Measurements from ENCODE around the gene EREG. TPM values are rescaled to one million over a fixed set of nuclear protein-coding genes. Genes with fewer than 3 reads are reported as not detected.

The EREG gene
- polyA plus RNA-seq, 2 of the 4 experiments (the other 2 are of a cell fraction): 34.0 to 102 TPM

DNA sequence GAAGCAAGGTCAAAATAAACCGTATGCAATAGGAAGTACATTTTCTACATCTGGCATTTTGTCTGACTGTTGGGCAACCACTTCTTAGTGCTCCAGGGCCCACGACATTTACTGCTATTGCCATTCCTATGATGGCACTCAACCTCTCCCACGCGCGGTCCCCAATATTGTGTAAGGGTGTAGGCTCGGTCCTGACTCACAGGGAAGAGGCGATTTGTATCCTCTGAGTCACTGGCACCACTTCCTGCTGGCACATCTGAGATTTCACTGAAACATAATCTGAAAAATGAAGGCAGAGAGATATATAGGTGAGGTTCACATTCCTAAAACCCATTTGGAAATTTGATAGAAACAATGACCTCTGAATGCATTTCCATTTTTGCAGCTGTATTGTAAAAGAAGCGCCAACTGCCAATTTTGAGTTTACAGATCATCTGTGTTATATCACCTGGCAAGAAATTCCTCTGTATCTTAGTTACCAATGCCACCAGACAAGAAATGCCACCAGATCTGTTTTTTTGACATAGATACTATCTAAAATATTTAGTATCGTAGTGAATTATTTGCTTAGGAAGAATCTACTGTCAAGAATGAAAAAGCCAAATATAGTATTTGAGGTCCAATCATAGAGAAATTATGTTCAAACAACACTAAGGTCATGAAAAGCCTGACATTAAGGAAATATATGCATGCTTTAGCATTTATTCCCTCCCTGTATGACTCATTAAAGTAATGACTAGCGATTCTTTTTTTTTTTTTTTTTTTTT lies 9.8 kb downstream of the EREG start:
- DNase-seq (ENCODE audit: low read depth in 1 of 2, low spot score in 1 of 2) (peak; percentile 72 to 95), ATAC-seq (peak; percentile 81 to 99), FAIRE-seq (peak; percentile 39)
- ChIA-PET CTCF (interaction anchor here (0.6 to 1.4 kb wide), 2 partner anchors 72 to 132 kb away, joined by 4 to 5 read pairs; no protein-coding TSS in a partner anchor), POLR2A (interaction anchor here (0.6 to 1.4 kb wide), 4 partner anchors 10 to 285 kb away, joined by 3 to 13 read pairs (median 7); partner anchors contain the start of gene EREG)
- WGBS (ENCODE audit: missing lambda C conversion rate): under 1% methylated on average over 10 of the region's 10 CpGs
- H3K4me1 ChIP-seq: peaks cover 89% of the 10 kb centered on the region
- H3K4me2 ChIP-seq: peak overlapping the region; percentile 62
- H3K4me3 ChIP-seq: no peak overlapping the region
- H3K9me3 ChIP-seq: no peaks in the 10 kb centered on the region
- TF ChIP-seq, protein P1, sequence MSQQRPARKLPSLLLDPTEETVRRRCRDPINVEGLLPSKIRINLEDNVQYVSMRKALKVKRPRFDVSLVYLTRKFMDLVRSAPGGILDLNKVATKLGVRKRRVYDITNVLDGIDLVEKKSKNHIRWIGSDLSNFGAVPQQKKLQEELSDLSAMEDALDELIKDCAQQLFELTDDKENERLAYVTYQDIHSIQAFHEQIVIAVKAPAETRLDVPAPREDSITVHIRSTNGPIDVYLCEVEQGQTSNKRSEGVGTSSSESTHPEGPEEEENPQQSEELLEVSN (IDR thresholded peaks at IDR 0.05; ENCODE audit: borderline replicate concordance, low read depth): 0 out of 2 replicates have a peak, but pooled peaks have one; percentile 30
- TF ChIP-seq CEBPB (IDR thresholded peaks at IDR 0.05): peak; percentile 95 to 96
- 0 out of 2 replicates have a peak, but pooled peaks have one; percentile 0 for TF ChIP-seq HOXB5 (CRISPR knock-in tag; IDR thresholded peaks at IDR 0.05)
- TF ChIP-seq MAFK (IDR thresholded peaks at IDR 0.05; ENCODE audit: partially characterized antibody): peak; percentile 64
- TF ChIP-seq, protein P2, sequence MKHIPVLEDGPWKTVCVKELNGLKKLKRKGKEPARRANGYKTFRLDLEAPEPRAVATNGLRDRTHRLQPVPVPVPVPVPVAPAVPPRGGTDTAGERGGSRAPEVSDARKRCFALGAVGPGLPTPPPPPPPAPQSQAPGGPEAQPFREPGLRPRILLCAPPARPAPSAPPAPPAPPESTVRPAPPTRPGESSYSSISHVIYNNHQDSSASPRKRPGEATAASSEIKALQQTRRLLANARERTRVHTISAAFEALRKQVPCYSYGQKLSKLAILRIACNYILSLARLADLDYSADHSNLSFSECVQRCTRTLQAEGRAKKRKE (CRISPR knock-in tag; IDR thresholded peaks at IDR 0.05; ENCODE audit: low read depth): no peak
- TF ChIP-seq, protein P3, sequence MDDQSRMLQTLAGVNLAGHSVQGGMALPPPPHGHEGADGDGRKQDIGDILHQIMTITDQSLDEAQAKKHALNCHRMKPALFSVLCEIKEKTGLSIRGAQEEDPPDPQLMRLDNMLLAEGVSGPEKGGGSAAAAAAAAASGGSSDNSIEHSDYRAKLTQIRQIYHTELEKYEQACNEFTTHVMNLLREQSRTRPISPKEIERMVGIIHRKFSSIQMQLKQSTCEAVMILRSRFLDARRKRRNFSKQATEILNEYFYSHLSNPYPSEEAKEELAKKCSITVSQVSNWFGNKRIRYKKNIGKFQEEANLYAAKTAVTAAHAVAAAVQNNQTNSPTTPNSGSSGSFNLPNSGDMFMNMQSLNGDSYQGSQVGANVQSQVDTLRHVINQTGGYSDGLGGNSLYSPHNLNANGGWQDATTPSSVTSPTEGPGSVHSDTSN (IDR thresholded peaks at IDR 0.05): no peak
- TF ChIP-seq RAD21 (conservative IDR thresholded peaks at IDR 0.05 in 1 of 2, IDR thresholded peaks at IDR 0.05 in 1 of 2): peak in 1 of 2 experiments; percentile 5; a peak in 1 of 5 replicates
- TF ChIP-seq, protein P4, sequence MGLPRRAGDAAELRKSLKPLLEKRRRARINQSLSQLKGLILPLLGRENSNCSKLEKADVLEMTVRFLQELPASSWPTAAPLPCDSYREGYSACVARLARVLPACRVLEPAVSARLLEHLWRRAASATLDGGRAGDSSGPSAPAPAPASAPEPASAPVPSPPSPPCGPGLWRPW (IDR thresholded peaks at IDR 0.05): peak; percentile 89
- TF ChIP-seq, protein P5, sequence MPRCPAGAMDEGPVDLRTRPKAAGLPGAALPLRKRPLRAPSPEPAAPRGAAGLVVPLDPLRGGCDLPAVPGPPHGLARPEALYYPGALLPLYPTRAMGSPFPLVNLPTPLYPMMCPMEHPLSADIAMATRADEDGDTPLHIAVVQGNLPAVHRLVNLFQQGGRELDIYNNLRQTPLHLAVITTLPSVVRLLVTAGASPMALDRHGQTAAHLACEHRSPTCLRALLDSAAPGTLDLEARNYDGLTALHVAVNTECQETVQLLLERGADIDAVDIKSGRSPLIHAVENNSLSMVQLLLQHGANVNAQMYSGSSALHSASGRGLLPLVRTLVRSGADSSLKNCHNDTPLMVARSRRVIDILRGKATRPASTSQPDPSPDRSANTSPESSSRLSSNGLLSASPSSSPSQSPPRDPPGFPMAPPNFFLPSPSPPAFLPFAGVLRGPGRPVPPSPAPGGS (IDR thresholded peaks at IDR 0.05): peak; percentile 83; the same call in 2 of the 3 replicates
- no peak for TF ChIP-seq HDAC2 (IDR thresholded peaks at IDR 0.05)
- TF ChIP-seq JUNB (IDR thresholded peaks at IDR 0.05): peak; percentile 91
- peak; percentile 94 for TF ChIP-seq FOSL2 (IDR thresholded peaks at IDR 0.05)
- peak; percentile 96 for TF ChIP-seq FOSL2 (CRISPR knock-in tag; IDR thresholded peaks at IDR 0.05)
- TF ChIP-seq JUN (IDR thresholded peaks at IDR 0.05): peak; percentile 84 to 86; a peak in 4 of 5 replicates
- TF ChIP-seq, protein P6, sequence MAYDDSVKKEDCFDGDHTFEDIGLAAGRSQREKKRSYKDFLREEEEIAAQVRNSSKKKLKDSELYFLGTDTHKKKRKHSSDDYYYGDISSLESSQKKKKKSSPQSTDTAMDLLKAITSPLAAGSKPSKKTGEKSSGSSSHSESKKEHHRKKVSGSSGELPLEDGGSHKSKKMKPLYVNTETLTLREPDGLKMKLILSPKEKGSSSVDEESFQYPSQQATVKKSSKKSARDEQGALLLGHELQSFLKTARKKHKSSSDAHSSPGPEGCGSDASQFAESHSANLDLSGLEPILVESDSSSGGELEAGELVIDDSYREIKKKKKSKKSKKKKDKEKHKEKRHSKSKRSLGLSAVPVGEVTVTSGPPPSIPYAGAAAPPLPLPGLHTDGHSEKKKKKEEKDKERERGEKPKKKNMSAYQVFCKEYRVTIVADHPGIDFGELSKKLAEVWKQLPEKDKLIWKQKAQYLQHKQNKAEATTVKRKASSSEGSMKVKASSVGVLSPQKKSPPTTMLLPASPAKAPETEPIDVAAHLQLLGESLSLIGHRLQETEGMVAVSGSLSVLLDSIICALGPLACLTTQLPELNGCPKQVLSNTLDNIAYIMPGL (CRISPR knock-in tag; IDR thresholded peaks at IDR 0.05; ENCODE audit: borderline replicate concordance): no peak
- TF ChIP-seq, protein P7, sequence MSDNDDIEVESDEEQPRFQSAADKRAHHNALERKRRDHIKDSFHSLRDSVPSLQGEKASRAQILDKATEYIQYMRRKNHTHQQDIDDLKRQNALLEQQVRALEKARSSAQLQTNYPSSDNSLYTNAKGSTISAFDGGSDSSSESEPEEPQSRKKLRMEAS (IDR thresholded peaks at IDR 0.05): peak; percentile 79
- peak; percentile 91 to 95; a peak in 4 of 5 replicates for TF ChIP-seq EP300 (IDR thresholded peaks at IDR 0.05)
- TF ChIP-seq GATA3 (IDR thresholded peaks at IDR 0.05; ENCODE audit: borderline replicate concordance): peak; percentile 92
- TF ChIP-seq SMC3 (IDR thresholded peaks at IDR 0.05): peak; percentile 23; the same call in 1 of the 3 replicates
- peak overlapping the region; percentile 79 to 87 for H3K27ac ChIP-seq

Measured in A549 (cell line).